IMR-90 (cell line): ENCODE results near the gene CDH13.

Experiments used
- BHLHE40 ChIP-seq: fragments of 150-350 bp; IDR thresholded peaks from 2 replicates; pipeline ENCODE4 v1.6.1; 2016; ENCODE audit warnings: mild to moderate bottlenecking, low read depth, low read length
- CEBPB ChIP-seq: IDR thresholded peaks from 2 replicates; pipeline ENCODE4 v1.6.1; 2012; ENCODE audit warnings: low read depth, low read length, improper control_type of control experiment
- CHD1 ChIP-seq: IDR thresholded peaks from 2 replicates; pipeline ENCODE4 v1.6.1; 2012; ENCODE audit warnings: low read depth, low read length, improper control_type of control experiment
- FOS ChIP-seq: fragments of 150-350 bp; IDR thresholded peaks from 2 replicates; pipeline ENCODE4 v1.6.1; 2016; ENCODE audit warnings: low read depth, low read length
- MAFK ChIP-seq: IDR thresholded peaks from 2 replicates; pipeline ENCODE4 v1.6.1; 2012; ENCODE audit warnings: low read depth, low read length, improper control_type of control experiment
- MAZ ChIP-seq: IDR thresholded peaks from 2 replicates; pipeline ENCODE4 v1.6.1; 2012; ENCODE audit warnings: low read depth, mild to moderate bottlenecking, low read length, improper control_type of control experiment, moderate library complexity, borderline replicate concordance
- MXI1 ChIP-seq: IDR thresholded peaks from 2 replicates; pipeline ENCODE4 v1.6.1; 2012; ENCODE audit warnings: low read depth, mild to moderate bottlenecking, low read length, moderate library complexity, borderline replicate concordance
- POLR2A ChIP-seq: IDR thresholded peaks from 2 replicates; pipeline ENCODE4 v1.6.1; 2012; ENCODE audit warnings: mild to moderate bottlenecking, low read depth, low read length
- RAD21 ChIP-seq: IDR thresholded peaks from 2 replicates; pipeline ENCODE4 v1.6.1; 2012; ENCODE audit warnings: low read length, improper control_type of control experiment
- RCOR1 ChIP-seq: IDR thresholded peaks from 2 replicates; pipeline ENCODE4 v1.6.1; 2012; ENCODE audit warnings: mild to moderate bottlenecking, low read length, improper control_type of control experiment; ENCODE audit not compliant: insufficient replicate concordance
- RFX5 ChIP-seq: IDR thresholded peaks from 2 replicates; pipeline ENCODE4 v1.8.0; 2012; ENCODE audit warnings: low read depth, mild to moderate bottlenecking, low read length, moderate library complexity
- TF ChIP-seq, protein P1 (sequence below): conservative IDR thresholded peaks from 2 replicates; pipeline ENCODE4 v1.5.1; 2012; ENCODE audit warnings: mild to moderate bottlenecking, low read depth, low read length, improper control_type of control experiment
- TF ChIP-seq, protein P2 (sequence below): fragments of 150-350 bp; IDR thresholded peaks from 2 replicates; pipeline ENCODE4 v1.6.1; 2017; ENCODE audit warnings: mild to moderate bottlenecking, antibody characterized with exemption, low read length, low read depth
- TF ChIP-seq, protein P3 (sequence below): fragments of 150-350 bp; IDR thresholded peaks from 2 replicates; pipeline ENCODE4 v1.6.1; 2016; ENCODE audit warnings: low read depth, mild to moderate bottlenecking, low read length, moderate library complexity, borderline replicate concordance

DNA sequence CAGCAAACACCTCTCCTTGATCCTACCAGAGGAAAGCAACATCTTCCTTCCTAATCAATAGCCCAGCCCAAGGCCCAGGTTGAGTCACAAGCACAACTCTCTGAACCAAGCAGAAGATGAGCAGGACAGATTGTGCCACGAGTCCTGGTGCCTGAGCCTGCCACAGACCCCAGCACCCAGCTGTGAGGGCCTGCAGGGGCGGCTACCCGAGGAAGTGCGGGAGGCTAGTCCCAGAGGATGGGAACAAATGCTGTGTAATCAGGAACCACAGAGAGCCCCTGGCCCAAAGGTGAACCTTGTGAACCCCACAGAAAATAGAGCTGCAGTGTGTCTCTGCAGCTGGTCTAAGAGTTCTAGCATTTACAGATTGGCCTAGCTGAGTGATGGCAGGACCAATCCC lies 1054.2 kb downstream of the CDH13 start:
- no peak for TF ChIP-seq POLR2A
- no peak for TF ChIP-seq RAD21
- TF ChIP-seq, protein P1, sequence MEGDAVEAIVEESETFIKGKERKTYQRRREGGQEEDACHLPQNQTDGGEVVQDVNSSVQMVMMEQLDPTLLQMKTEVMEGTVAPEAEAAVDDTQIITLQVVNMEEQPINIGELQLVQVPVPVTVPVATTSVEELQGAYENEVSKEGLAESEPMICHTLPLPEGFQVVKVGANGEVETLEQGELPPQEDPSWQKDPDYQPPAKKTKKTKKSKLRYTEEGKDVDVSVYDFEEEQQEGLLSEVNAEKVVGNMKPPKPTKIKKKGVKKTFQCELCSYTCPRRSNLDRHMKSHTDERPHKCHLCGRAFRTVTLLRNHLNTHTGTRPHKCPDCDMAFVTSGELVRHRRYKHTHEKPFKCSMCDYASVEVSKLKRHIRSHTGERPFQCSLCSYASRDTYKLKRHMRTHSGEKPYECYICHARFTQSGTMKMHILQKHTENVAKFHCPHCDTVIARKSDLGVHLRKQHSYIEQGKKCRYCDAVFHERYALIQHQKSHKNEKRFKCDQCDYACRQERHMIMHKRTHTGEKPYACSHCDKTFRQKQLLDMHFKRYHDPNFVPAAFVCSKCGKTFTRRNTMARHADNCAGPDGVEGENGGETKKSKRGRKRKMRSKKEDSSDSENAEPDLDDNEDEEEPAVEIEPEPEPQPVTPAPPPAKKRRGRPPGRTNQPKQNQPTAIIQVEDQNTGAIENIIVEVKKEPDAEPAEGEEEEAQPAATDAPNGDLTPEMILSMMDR = no peak
- TF ChIP-seq RFX5 = no peak
- no peak for TF ChIP-seq MAZ
- no peak for TF ChIP-seq MAFK
- TF ChIP-seq FOS = no peak
- TF ChIP-seq BHLHE40 = no peak
- no peak for TF ChIP-seq RCOR1
- TF ChIP-seq CEBPB = no peak
- TF ChIP-seq, protein P2, sequence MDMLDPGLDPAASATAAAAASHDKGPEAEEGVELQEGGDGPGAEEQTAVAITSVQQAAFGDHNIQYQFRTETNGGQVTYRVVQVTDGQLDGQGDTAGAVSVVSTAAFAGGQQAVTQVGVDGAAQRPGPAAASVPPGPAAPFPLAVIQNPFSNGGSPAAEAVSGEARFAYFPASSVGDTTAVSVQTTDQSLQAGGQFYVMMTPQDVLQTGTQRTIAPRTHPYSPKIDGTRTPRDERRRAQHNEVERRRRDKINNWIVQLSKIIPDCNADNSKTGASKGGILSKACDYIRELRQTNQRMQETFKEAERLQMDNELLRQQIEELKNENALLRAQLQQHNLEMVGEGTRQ = no peak
- TF ChIP-seq CHD1 = no peak
- TF ChIP-seq, protein P3, sequence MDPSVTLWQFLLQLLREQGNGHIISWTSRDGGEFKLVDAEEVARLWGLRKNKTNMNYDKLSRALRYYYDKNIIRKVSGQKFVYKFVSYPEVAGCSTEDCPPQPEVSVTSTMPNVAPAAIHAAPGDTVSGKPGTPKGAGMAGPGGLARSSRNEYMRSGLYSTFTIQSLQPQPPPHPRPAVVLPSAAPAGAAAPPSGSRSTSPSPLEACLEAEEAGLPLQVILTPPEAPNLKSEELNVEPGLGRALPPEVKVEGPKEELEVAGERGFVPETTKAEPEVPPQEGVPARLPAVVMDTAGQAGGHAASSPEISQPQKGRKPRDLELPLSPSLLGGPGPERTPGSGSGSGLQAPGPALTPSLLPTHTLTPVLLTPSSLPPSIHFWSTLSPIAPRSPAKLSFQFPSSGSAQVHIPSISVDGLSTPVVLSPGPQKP = no peak
- no peak for TF ChIP-seq MXI1
